Activated CD8-positive, alpha-beta memory T cell treated with anti-CD3 and anti-CD28 coated beads, Interleukin-2, amount 50 U/mL, for 1 hour (primary cell): ENCODE data around the gene ABL1.

Experiments used
- DNase-seq: peaks from one replicate; pipeline ENCODE4 v3.0.0-alpha.2; 2020; ENCODE audit errors: extremely low read depth

The ABL1 gene

GRCh38 chr9:130931508-130932254 lies 96.6 kb downstream of the ABL1 start:
- no peak for DNase-seq

GRCh38 chr9:130932255-130933079 lies 97.4 kb downstream of the ABL1 start:
- DNase-seq: no peak

- DNase-seq: no peak
Measured at GRCh38 chr9:130933114-130934046, 98.3 kb downstream of the ABL1 start.

- no peak for DNase-seq
Measured at GRCh38 chr9:130934246-130934645, 99.2 kb downstream of the ABL1 start.

- DNase-seq: no peak
Measured at GRCh38 chr9:130934702-130935647, 99.9 kb downstream of the ABL1 start.

GRCh38 chr9:130935648-130936271 lies 100.7 kb downstream of the ABL1 start:
- no peak for DNase-seq

GRCh38 chr9:130936285-130937117 lies 101.4 kb downstream of the ABL1 start:
- DNase-seq: no peak
